ENCODE results near the gene AMOTL1.

DNA sequence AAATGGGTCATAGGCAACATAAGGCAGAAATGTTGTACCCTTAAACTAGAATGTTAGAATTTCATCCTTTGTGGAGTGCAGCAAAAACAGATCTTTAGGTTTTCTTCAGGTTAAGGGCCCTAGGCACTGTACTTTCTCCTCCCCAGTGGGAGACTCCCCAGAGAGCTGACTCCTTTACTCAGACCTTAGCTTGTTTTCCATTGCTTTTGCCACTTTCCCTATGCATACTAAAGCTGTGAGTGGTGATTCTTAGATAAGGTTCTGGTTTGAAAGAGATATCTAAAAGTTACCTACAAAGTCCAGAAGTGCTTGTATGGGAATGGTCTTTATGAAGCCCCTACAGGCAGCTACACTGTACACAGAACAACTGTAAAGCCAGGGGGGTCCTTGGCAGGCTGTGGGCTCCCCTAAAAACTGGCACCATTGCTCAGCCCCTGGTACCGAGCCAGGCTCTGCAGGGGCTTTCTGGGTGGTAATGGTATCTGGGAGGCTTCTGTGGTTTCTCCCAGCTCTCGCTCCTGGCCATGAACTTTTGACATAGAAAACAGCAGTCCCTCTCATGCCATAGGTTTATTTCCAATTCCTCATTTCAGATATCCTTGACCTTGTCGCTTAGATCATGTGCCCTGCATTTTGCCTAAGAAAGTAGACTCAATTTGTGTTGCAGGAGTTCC lies 23.2 kb downstream of the AMOTL1 start:
- TF ChIP-seq, protein P1, sequence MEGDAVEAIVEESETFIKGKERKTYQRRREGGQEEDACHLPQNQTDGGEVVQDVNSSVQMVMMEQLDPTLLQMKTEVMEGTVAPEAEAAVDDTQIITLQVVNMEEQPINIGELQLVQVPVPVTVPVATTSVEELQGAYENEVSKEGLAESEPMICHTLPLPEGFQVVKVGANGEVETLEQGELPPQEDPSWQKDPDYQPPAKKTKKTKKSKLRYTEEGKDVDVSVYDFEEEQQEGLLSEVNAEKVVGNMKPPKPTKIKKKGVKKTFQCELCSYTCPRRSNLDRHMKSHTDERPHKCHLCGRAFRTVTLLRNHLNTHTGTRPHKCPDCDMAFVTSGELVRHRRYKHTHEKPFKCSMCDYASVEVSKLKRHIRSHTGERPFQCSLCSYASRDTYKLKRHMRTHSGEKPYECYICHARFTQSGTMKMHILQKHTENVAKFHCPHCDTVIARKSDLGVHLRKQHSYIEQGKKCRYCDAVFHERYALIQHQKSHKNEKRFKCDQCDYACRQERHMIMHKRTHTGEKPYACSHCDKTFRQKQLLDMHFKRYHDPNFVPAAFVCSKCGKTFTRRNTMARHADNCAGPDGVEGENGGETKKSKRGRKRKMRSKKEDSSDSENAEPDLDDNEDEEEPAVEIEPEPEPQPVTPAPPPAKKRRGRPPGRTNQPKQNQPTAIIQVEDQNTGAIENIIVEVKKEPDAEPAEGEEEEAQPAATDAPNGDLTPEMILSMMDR (conservative IDR thresholded peaks at IDR 0.05), result no peak
- TF ChIP-seq ZFX (IDR thresholded peaks at IDR 0.05), result no peak
